ENCODE data around the gene TMEM181.

DNA sequence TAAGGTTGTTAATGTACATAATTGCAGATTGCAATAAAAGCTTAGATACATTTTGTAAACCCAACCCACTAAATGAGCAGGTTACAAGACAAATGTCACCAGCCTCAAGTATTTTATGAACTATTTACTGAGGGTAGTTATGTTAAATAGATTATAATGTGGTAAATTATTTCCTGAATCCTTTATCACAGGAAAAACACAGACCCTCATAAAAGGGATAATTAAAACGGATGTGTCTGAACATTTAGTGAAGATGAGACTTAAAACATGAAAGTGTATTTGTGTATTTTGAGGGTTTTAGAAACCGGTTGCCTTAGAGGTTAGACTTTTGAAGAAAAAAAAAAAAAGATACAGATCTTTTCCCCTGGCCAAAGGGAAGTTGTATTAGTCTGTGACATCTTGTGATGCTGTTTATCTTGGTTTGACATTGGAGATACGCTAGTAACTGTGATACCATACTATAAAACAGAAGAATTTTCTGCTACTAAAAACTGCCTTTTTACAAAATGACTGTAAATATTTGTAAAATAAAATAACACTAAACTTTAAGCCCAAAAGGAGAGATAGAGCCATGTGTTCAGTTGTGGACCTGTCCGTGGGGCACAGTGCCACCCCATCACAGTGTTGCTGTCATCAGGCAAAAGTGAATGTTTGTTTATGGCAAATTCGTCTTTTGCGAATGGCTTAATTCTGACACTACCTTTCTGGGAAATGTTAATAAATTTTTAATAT, 75.0 kb downstream of the TMEM181 start:
- TF ChIP-seq CTCF (IDR thresholded peaks at IDR 0.05) (no peak), SIN3A (IDR thresholded peaks at IDR 0.05; ENCODE audit: borderline replicate concordance, insufficient read depth, low read depth, low read length) (no peak), POLR2AphosphoS5 (IDR thresholded peaks at IDR 0.05; ENCODE audit: low read depth, low read length) (no peak), TCF7L2 (IDR thresholded peaks at IDR 0.05; ENCODE audit: low read depth, low read length) (no peak)
- TF ChIP-seq, protein P1, sequence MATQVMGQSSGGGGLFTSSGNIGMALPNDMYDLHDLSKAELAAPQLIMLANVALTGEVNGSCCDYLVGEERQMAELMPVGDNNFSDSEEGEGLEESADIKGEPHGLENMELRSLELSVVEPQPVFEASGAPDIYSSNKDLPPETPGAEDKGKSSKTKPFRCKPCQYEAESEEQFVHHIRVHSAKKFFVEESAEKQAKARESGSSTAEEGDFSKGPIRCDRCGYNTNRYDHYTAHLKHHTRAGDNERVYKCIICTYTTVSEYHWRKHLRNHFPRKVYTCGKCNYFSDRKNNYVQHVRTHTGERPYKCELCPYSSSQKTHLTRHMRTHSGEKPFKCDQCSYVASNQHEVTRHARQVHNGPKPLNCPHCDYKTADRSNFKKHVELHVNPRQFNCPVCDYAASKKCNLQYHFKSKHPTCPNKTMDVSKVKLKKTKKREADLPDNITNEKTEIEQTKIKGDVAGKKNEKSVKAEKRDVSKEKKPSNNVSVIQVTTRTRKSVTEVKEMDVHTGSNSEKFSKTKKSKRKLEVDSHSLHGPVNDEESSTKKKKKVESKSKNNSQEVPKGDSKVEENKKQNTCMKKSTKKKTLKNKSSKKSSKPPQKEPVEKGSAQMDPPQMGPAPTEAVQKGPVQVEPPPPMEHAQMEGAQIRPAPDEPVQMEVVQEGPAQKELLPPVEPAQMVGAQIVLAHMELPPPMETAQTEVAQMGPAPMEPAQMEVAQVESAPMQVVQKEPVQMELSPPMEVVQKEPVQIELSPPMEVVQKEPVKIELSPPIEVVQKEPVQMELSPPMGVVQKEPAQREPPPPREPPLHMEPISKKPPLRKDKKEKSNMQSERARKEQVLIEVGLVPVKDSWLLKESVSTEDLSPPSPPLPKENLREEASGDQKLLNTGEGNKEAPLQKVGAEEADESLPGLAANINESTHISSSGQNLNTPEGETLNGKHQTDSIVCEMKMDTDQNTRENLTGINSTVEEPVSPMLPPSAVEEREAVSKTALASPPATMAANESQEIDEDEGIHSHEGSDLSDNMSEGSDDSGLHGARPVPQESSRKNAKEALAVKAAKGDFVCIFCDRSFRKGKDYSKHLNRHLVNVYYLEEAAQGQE (IDR thresholded peaks at IDR 0.05; ENCODE audit: insufficient read depth in 1 of 2, low read depth in 2 of 2, low read length in 1 of 2): no peak

Measured in Panc1 (cell line).